Naive B cell (primary cell): Measurements from ENCODE around the gene GRK3. TPM values are rescaled to one million over a fixed set of nuclear protein-coding genes. Genes with fewer than 3 reads are reported as not detected.

ENCODE experiments used
- ATAC-seq, 2 donors: fragments of 150-1000 bp; cut with Tn5 transposase; 2 replicates each; pipeline ENCODE4 v1.10.0; 2021; ENCODE audit warnings: low read depth in 2 of 2, mild to moderate bottlenecking in 2 of 2, moderate library complexity in 2 of 2
- DNase-seq: peaks from one replicate; pipeline ENCODE4 v3.0.0; 2022
- H3K27ac Mint-ChIP-seq, 6 donors: one replicate each; pipeline ENCODE4 v1.8.0; 2020 to 2022; ENCODE audit warnings: mild to moderate bottlenecking in 6 of 6, mixed read lengths in 6 of 6, moderate library complexity in 5 of 6, inconsistent platforms in 2 of 6
- H3K27me3 Mint-ChIP-seq, 3 donors: one replicate each; pipeline ENCODE4 v1.8.0; 2021 to 2022; ENCODE audit warnings: mixed read lengths in 3 of 3, mild to moderate bottlenecking in 1 of 3
- H3K36me3 Mint-ChIP-seq, 2 donors: one replicate each; pipeline ENCODE4 v1.8.0; 2020 to 2022; ENCODE audit warnings: mixed read lengths in 2 of 2, inconsistent platforms in 1 of 2, mild to moderate bottlenecking in 1 of 2
- H3K4me1 Mint-ChIP-seq, 3 donors: one replicate each; pipeline ENCODE4 v1.8.0; 2020 to 2022; ENCODE audit warnings: mixed read lengths in 3 of 3, inconsistent platforms in 1 of 3, mild to moderate bottlenecking in 1 of 3, moderate library complexity in 1 of 3
- H3K4me3 Mint-ChIP-seq, 8 donors: one replicate each; pipeline ENCODE4 v1.8.0; 2020 to 2022; ENCODE audit warnings: mild to moderate bottlenecking in 8 of 8, mixed read lengths in 8 of 8, moderate library complexity in 8 of 8, inconsistent platforms in 2 of 8
- H3K9me3 Mint-ChIP-seq, 7 donors: one replicate each; pipeline ENCODE4 v1.8.0; 2020 to 2022; ENCODE audit warnings: mixed read lengths in 7 of 7, mild to moderate bottlenecking in 5 of 7, inconsistent platforms in 2 of 7, moderate library complexity in 1 of 7
- polyA plus RNA-seq, 6 donors: library from polyadenylated mRNA; unstranded; fragments of 300-500 nt; fragmentation: Illumina TruSeq; gene quantifications; one replicate each; pipeline ENCODE4 v1.2.3, GENCODE V29; 2021; ENCODE audit warnings: low read depth in 6 of 6

The GRK3 gene
- polyA plus RNA-seq, 6 donors from 2014 or later = 5.9 to 18.8 (median 12.9) TPM

- H3K27ac Mint-ChIP-seq = no peak overlapping the region
- no peaks in the 10 kb centered on the region for H3K27me3 Mint-ChIP-seq
- no peak for ATAC-seq
- peaks cover 6 to 24% of the 10 kb centered on the region in 2 donors for H3K36me3 Mint-ChIP-seq
- H3K4me3 Mint-ChIP-seq = no peak overlapping the region
- no peaks in the 10 kb centered on the region for H3K4me1 Mint-ChIP-seq
- no peak for DNase-seq
- no peaks in the 10 kb centered on the region for H3K9me3 Mint-ChIP-seq
Measured at GRCh38 chr22:25693268-25693565, 128.7 kb downstream of the GRK3 start.

- Mint-ChIP-seq H3K27ac (peak overlapping the region in 2 of 6 donors; percentile 13 to 91), H3K9me3 (no peaks in the 10 kb centered on the region), H3K27me3 (no peaks in the 10 kb centered on the region), H3K4me1 (peaks cover 0 to 6% (median 3%) of the 10 kb centered on the region in 3 donors), H3K4me3 (no peak overlapping the region), H3K36me3 (peaks cover 6 to 24% of the 10 kb centered on the region in 2 donors)
- ATAC-seq (no peak), DNase-seq (no peak)
Measured at GRCh38 chr22:25694196-25694907, 129.9 kb downstream of the GRK3 start.

DNA sequence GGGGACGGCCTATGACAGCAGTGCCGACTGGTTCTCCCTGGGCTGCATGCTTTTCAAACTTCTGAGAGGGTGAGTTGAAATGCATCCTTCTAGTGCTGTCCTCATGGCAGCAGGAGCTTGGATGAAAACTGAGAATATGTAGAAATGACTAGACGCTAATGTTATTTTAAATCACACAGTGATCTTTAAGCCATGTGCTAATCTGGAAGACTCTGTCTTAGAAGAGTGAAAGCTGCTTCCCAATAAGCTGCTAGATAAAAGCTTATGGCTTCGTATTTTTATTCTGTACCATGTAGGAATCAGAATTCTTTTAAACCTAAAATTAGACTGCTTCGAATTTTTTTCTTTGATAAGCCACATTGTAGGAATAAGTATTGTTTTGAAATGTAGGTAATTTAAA lies 130.7 kb downstream of the GRK3 start:
- Mint-ChIP-seq H3K27me3 (no peaks in the 10 kb centered on the region), H3K4me1 (peaks cover 0 to 6% (median 3%) of the 10 kb centered on the region in 3 donors), H3K4me3 (no peak overlapping the region), H3K36me3 (peaks cover 10 to 22% of the 10 kb centered on the region in 2 donors), H3K27ac (no peak overlapping the region), H3K9me3 (no peaks in the 10 kb centered on the region)
- DNase-seq (no peak), ATAC-seq (no peak)

DNA sequence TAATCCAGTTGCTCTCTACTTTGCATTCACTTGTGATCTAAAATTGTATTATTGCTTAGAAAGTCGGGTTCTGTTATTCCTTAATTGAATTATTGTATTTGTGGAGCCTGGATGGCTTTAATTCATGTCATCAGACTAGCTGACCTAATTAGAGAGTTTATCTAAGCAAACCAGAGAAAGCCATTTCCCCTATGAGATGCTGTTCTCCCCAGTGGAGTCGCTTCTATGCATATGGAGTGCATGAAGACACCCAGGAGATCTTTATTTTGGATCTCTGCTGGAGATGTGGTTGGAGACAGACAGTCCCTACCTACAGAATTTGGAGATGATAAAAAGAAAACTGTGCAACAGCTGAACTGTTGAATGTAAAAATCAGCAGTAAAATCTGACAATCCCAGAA lies 132.3 kb downstream of the GRK3 start:
- Mint-ChIP-seq H3K4me3 (no peak overlapping the region), H3K27ac (peak overlapping the region in 2 of 6 donors; percentile 24 to 34), H3K9me3 (no peaks in the 10 kb centered on the region), H3K4me1 (peaks cover 0 to 6% (median 3%) of the 10 kb centered on the region in 3 donors), H3K27me3 (no peaks in the 10 kb centered on the region), H3K36me3 (peaks cover 10 to 20% of the 10 kb centered on the region in 2 donors)
- ATAC-seq (no peak), DNase-seq (no peak)

DNA sequence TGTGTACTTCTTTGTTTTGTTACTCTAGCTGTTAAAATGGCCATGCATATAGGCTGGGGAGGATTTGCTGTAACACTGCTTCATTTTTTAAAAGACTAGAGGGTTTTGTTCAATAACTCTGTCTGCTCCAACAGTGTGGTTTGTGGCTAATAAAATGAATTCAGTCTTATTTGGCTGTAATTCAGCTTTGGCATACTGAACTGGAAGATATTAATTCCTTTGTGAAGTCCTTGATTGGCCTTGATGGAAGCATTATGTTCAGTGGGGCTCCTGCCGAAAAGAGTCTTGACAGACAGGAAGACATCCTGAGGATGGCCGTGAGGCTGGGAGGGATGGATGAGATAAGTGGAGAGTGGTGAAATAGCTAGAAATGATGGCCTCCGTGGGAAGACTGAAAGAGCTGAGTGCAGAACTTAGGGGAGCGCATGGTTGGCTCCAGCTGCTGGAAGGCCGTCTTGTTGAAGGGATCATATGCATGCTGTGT lies 132.7 kb downstream of the GRK3 start:
- no peaks in the 10 kb centered on the region for H3K9me3 Mint-ChIP-seq
- ATAC-seq (no peak), DNase-seq (no peak)
- peak overlapping the region in 1 of 8 donors; percentile 1 for H3K4me3 Mint-ChIP-seq
- peaks cover 10 to 20% of the 10 kb centered on the region in 2 donors for H3K36me3 Mint-ChIP-seq
- no peaks in the 10 kb centered on the region for H3K27me3 Mint-ChIP-seq
- peak overlapping the region in 3 of 6 donors; percentile 24 to 87 (median 83) for H3K27ac Mint-ChIP-seq
- peaks cover 0 to 6% (median 3%) of the 10 kb centered on the region in 3 donors for H3K4me1 Mint-ChIP-seq

GRCh38 chr22:25697978-25698377 lies 133.5 kb downstream of the GRK3 start:
- Mint-ChIP-seq H3K9me3 (no peaks in the 10 kb centered on the region), H3K36me3 (peaks cover 10 to 21% of the 10 kb centered on the region in 2 donors), H3K4me1 (peaks cover 0 to 6% (median 3%) of the 10 kb centered on the region in 3 donors), H3K4me3 (no peak overlapping the region), H3K27ac (peak overlapping the region in 5 of 6 donors; percentile 24 to 79 (median 61)), H3K27me3 (no peaks in the 10 kb centered on the region)
- DNase-seq (no peak), ATAC-seq (no peak)

- Mint-ChIP-seq H3K4me3 (no peak overlapping the region), H3K27ac (peak overlapping the region in 4 of 6 donors; percentile 5 to 74 (median 66)), H3K9me3 (no peaks in the 10 kb centered on the region), H3K36me3 (peaks cover 10 to 26% of the 10 kb centered on the region in 2 donors), H3K4me1 (peaks cover 0 to 6% (median 3%) of the 10 kb centered on the region in 3 donors), H3K27me3 (no peaks in the 10 kb centered on the region)
- DNase-seq (no peak), ATAC-seq (no peak)
Measured at GRCh38 chr22:25698461-25698860, 134.0 kb downstream of the GRK3 start.

GRCh38 chr22:25698978-25699377 lies 134.5 kb downstream of the GRK3 start:
- H3K27me3 Mint-ChIP-seq = no peaks in the 10 kb centered on the region
- H3K4me1 Mint-ChIP-seq = peaks cover 0 to 6% (median 5%) of the 10 kb centered on the region in 3 donors
- ATAC-seq = no peak
- peak overlapping the region in 4 of 6 donors; percentile 5 to 67 (median 39) for H3K27ac Mint-ChIP-seq
- DNase-seq = no peak
- H3K36me3 Mint-ChIP-seq = peaks cover 10 to 31% of the 10 kb centered on the region in 2 donors
- H3K9me3 Mint-ChIP-seq = no peaks in the 10 kb centered on the region
- H3K4me3 Mint-ChIP-seq = no peak overlapping the region

- Mint-ChIP-seq H3K4me1 (peaks cover 0 to 7% (median 6%) of the 10 kb centered on the region in 3 donors), H3K4me3 (no peak overlapping the region), H3K36me3 (peaks cover 19 to 28% of the 10 kb centered on the region in 2 donors), H3K27ac (peak overlapping the region in 1 of 6 donors; percentile 12), H3K27me3 (no peaks in the 10 kb centered on the region), H3K9me3 (no peaks in the 10 kb centered on the region)
- DNase-seq (no peak), ATAC-seq (no peak)
Measured at GRCh38 chr22:25701056-25701780, 136.7 kb downstream of the GRK3 start.

- Mint-ChIP-seq H3K27ac (peak overlapping the region in 2 of 6 donors; percentile 7 to 51), H3K4me3 (no peak overlapping the region), H3K27me3 (no peaks in the 10 kb centered on the region), H3K36me3 (peaks cover 19 to 28% of the 10 kb centered on the region in 2 donors), H3K9me3 (no peaks in the 10 kb centered on the region), H3K4me1 (peaks cover 0 to 12% (median 7%) of the 10 kb centered on the region in 3 donors)
- DNase-seq = peak; percentile 3
- no peak for ATAC-seq
Measured at GRCh38 chr22:25702040-25702439, 137.6 kb downstream of the GRK3 start.

DNA sequence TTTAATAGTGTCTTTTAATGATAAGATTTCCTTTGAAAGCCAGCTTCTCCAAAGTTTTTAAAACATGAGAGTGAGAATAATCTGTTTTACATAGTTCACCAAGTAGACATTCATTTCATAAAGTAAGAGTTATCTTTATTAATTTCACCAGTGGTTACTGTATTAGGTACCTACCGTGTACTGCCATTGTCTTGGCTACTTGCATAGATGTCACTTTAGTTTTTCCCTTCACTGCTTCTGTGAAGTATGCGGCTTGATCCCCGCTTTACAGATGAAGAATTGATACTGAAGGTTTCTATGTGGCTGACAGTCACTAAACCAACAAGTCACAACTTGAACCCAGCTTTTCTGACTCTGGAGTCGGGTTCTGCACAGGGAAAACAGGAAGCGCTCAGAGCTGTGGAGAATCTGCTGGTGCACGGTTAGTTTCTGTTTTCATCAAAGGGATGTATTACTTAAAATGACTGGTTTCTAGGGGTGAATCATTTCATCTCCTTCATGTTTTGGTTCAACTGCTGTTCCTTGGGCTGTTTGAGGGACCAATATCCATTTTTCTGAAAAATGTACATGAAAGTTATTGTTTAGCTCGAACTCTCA lies 138.2 kb downstream of the GRK3 start:
- Mint-ChIP-seq H3K4me1 (peaks cover 5 to 14% (median 12%) of the 10 kb centered on the region in 3 donors), H3K9me3 (no peaks in the 10 kb centered on the region), H3K27ac (no peak overlapping the region), H3K27me3 (no peaks in the 10 kb centered on the region), H3K36me3 (peaks cover 19 to 25% of the 10 kb centered on the region in 2 donors), H3K4me3 (no peak overlapping the region)
- DNase-seq (no peak), ATAC-seq (no peak)

DNA sequence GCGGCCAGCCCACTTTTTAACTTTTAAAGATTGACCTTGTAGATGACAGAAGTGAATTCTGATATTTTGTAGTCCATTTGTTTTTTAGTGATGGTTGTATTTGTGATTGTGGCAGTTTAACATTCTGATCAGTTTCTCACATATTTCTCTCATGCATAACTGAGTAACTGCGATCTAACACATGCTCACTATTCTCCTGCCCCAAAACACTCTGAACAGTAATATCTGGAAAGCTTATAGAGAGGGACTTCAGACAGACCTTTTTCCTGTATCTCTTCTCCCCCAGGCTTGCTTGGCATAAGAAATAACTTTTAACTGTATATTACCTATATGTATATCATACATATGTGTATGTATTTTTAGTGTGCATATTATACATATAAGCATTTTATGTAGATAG lies 140.2 kb downstream of the GRK3 start:
- H3K36me3 Mint-ChIP-seq = peaks cover 19 to 25% of the 10 kb centered on the region in 2 donors
- H3K9me3 Mint-ChIP-seq = no peaks in the 10 kb centered on the region
- DNase-seq = no peak
- ATAC-seq = no peak
- H3K4me3 Mint-ChIP-seq = no peak overlapping the region
- no peaks in the 10 kb centered on the region for H3K27me3 Mint-ChIP-seq
- H3K27ac Mint-ChIP-seq = peak overlapping the region in 1 of 6 donors; percentile 26
- H3K4me1 Mint-ChIP-seq = peaks cover 5 to 11% (median 6%) of the 10 kb centered on the region in 3 donors

- Mint-ChIP-seq H3K4me3 (no peak overlapping the region), H3K4me1 (peaks cover 5 to 11% (median 6%) of the 10 kb centered on the region in 3 donors), H3K36me3 (peaks cover 20 to 25% of the 10 kb centered on the region in 2 donors), H3K9me3 (peaks cover 0 to 1% (median 0%) of the 10 kb centered on the region in 7 donors), H3K27ac (peak overlapping the region in 1 of 6 donors; percentile 86), H3K27me3 (no peaks in the 10 kb centered on the region)
- ATAC-seq (no peak), DNase-seq (no peak)
Measured at GRCh38 chr22:25706197-25706596, 141.7 kb downstream of the GRK3 start.
